SU-DHL-6 (cell line): ENCODE measurements around the gene TRIM9.

Experiments used
- EZH2phosphoT487 ChIP-seq: fragments of 200-600 bp; sonication (generic), shearing (Covaris generic); conservative IDR thresholded peaks from 2 replicates; pipeline ENCODE4 v1.6.1; 2018; ENCODE audit warnings: mild to moderate bottlenecking, antibody characterized with exemption, low read length, moderate library complexity, mixed read lengths
- TF ChIP-seq, protein P1 (sequence below): fragments of 200-600 bp; sonication (generic); IDR thresholded peaks from one replicate; pipeline ENCODE4 v1.5.1; 2017; ENCODE audit warnings: antibody characterized with exemption, mild to moderate bottlenecking, low read length, moderate library complexity; ENCODE audit not compliant: insufficient read depth, poor library complexity, severe bottlenecking

DNA sequence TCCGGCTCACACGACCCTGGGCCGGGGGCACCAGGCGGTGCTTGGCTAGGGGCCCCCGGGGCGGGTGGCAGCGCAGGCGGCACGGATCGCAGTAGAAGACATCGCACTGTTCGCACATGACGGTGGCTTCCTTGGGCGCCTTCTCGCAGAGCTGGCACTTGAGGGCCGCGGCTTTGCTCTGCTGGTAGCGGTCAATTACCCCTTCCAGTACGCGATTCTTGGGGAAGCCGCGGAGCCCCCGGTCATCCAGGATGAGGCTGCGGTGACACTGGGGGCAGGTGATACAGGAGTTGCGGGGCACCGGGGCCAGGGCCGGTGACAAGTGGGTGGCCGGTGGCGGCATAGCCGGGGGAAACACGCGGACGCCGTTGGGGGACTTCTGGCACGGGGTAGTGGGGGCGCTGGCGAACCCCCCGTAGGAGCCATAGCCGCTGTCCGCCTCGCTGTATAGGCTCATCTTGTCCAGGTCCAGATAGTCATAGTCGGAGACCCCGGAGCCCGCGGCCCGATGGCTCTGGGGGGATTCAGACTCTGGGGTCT is 553 bp downstream of the TRIM9 start:
- TF ChIP-seq, protein P1, sequence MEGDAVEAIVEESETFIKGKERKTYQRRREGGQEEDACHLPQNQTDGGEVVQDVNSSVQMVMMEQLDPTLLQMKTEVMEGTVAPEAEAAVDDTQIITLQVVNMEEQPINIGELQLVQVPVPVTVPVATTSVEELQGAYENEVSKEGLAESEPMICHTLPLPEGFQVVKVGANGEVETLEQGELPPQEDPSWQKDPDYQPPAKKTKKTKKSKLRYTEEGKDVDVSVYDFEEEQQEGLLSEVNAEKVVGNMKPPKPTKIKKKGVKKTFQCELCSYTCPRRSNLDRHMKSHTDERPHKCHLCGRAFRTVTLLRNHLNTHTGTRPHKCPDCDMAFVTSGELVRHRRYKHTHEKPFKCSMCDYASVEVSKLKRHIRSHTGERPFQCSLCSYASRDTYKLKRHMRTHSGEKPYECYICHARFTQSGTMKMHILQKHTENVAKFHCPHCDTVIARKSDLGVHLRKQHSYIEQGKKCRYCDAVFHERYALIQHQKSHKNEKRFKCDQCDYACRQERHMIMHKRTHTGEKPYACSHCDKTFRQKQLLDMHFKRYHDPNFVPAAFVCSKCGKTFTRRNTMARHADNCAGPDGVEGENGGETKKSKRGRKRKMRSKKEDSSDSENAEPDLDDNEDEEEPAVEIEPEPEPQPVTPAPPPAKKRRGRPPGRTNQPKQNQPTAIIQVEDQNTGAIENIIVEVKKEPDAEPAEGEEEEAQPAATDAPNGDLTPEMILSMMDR: no peak
- TF ChIP-seq EZH2phosphoT487: no peak
